ENCODE data around the gene USP14.

The USP14 gene

GRCh38 chr18:231563-231962 lies 73.2 kb downstream of the USP14 start:
- DNase-seq = no peak

- DNase-seq = no peak
Observed at GRCh38 chr18:240175-240574, 81.8 kb downstream of the USP14 start.

GRCh38 chr18:245282-245847 lies 87.0 kb downstream of the USP14 start:
- DNase-seq = no peak

GRCh38 chr18:248053-248452 lies 89.7 kb downstream of the USP14 start:
- no peak for DNase-seq

GRCh38 chr18:250685-251084 lies 92.3 kb downstream of the USP14 start:
- DNase-seq = no peak

GRCh38 chr18:251572-251971 lies 93.2 kb downstream of the USP14 start:
- no peak for DNase-seq

GRCh38 chr18:253121-253520 lies 94.8 kb downstream of the USP14 start:
- no peak for DNase-seq

- DNase-seq = no peak
Observed at GRCh38 chr18:255171-255570, 96.8 kb downstream of the USP14 start.

GRCh38 chr18:260547-260946 lies 102.2 kb downstream of the USP14 start:
- DNase-seq = no peak

- no peak for DNase-seq
Observed at GRCh38 chr18:261398-262073, 103.2 kb downstream of the USP14 start.
